ENCODE data around the gene ZC3HAV1. TPM values are rescaled to one million over a fixed set of nuclear protein-coding genes. Genes with fewer than 3 reads are reported as not detected.

The ZC3HAV1 gene
- 53.8 and 57.1 TPM in 2 replicates for total RNA-seq (2011; cell fraction: chromatin; rRNA removed; ENCODE audit: low replicate concordance)
- 29.0 and 32.2 TPM in 2 replicates for total RNA-seq (2011; cell fraction: nucleolus; rRNA removed)
- 34.5 and 41.2 TPM in 2 replicates for total RNA-seq (2011; cell fraction: nucleoplasm; rRNA removed)
- total RNA-seq (2014; rRNA removed), result 23.9 and 26.4 TPM in 2 replicates
- 34.0 TPM in 2 replicates for total RNA-seq (2014; rRNA removed; fragmentation: Illumina TruSeq; extraction: Trizol)
- total RNA-seq (2015; rRNA removed; fragmentation: Illumina TruSeq; extraction: Trizol), result 38.9 and 40.5 TPM in 2 replicates
- 33.0 and 33.8 TPM in 2 replicates for total RNA-seq (2021)
- 16.9 and 22.4 TPM in 2 replicates for polyA plus RNA-seq (2011; rRNA removed)
- polyA plus RNA-seq (2011; cell fraction: cytosol; rRNA removed), result 13.3 and 18.4 TPM in 2 replicates
- polyA plus RNA-seq (2011; cell fraction: nucleus; rRNA removed), result 12.9 and 17.7 TPM in 2 replicates
- 20.5 and 21.0 TPM in 2 replicates for polyA plus RNA-seq (2012)
- polyA plus RNA-seq (2014; fragmentation: Illumina TruSeq; extraction: Trizol), result 22.8 and 30.9 TPM in 2 replicates
- polyA plus RNA-seq (2014; fragmentation: Nextera tagmentation; extraction: Ambion mirVana), result 10 to 100 TPM; 11.9 to 13.4 TPM
- polyA plus RNA-seq (2014; rRNA removed), result 18.0 and 18.7 TPM in 2 replicates
- polyA minus RNA-seq (2011; rRNA and poly(A)+ RNA removed), result 29.5 and 40.3 TPM in 2 replicates
- polyA minus RNA-seq (2011; cell fraction: cytosol; rRNA and poly(A)+ RNA removed), result 24.2 and 28.1 TPM in 2 replicates
- 17.8 and 38.4 TPM in 2 replicates for polyA minus RNA-seq (2011; cell fraction: nucleus; rRNA and poly(A)+ RNA removed)
- Bru-seq, nascent RNA, result percentile 88 among the genes with signal in this experiment
- percentile 90 among the genes with signal in this experiment for BruChase-seq, experiment 1, labeled RNA remaining after a 2-hour chase
- BruChase-seq, experiment 2, labeled RNA remaining after a 6-hour chase, result percentile 93 among the genes with signal in this experiment
- long read RNA-seq, experiment 1, full-length matches to known transcripts, result 17 of 89 reads
- long read RNA-seq, experiment 1, partial matches to known transcripts, result 27 of 89 reads
- long read RNA-seq, experiment 1, other reads (novel, unspliced or antisense), result 45 of 89 reads
- long read RNA-seq, experiment 2, partial matches to known transcripts, result 4 of 19 reads
- long read RNA-seq, experiment 2, other reads (novel, unspliced or antisense), result 13 of 19 reads
- long read RNA-seq, experiment 3, full-length matches to known transcripts, result 9 of 34 reads
- long read RNA-seq, experiment 3, partial matches to known transcripts, result 3 of 34 reads
- long read RNA-seq, experiment 3, other reads (novel, unspliced or antisense), result 22 of 34 reads

DNA sequence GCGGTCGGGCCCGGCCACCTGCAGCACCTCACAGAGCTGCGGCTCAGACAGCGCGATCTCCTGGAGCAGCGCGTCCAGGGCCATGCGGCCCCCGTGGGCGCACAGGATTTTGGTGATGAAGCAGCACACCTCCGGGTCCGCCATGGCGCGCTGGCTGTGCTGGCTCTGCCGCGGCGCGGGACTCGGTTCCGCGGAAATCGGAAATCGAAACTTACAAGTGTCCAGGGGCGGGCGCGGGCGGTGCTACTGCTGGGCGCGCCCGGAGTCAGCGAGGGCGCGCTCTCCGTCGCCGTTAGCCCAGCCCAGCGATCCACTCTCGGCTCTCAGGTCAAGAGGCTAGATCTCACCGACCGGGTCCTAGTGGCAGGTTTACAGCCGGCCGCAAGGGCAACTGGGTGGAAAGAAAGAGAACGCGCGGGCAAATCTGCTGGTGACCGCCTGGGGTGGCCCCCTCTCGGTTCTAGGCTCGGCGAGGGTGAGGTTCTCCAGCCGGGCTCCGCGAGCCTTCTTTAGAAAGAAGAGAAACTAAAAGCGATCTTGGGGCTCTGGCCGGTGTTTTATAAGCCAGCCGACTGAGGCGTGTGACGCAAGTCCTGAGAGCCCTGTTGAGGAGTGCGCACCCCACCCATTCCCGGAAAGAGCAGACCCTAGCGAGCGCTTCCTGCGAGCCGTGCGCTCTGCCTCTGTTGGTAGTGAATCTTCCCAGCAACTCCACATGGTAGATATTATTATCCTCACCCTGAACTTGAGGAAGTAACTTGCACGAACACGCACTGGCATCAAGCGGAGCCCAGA lies at the start of gene ZC3HAV1:
Gene ZC3HAV1, minus strand, starts transcription at position 533 of the 795 bp plus-strand sequence. Its CDS starts 389 bp downstream, at position 144.
- DNase-seq (ENCODE audit: extremely low read depth in 1 of 4, low spot score in 3 of 4), result peak; percentile 85 to 94 (median 90)
- WGBS (ENCODE audit: insufficient coverage, low coverage, missing lambda C conversion rate), result 2% methylated on average over 68 of the region's 68 CpGs
- H4K20me1 ChIP-seq (replicated peaks; ENCODE audit: control insufficient read depth, insufficient read depth, low read length), result no peaks in the 10 kb centered on the region; the same call in 1 of the 2 replicates
- H3K4me2 ChIP-seq (ENCODE audit: insufficient read depth, low read length), result peak within 1 kb of the TSS; percentile 95
- H3K4me1 ChIP-seq (replicated peaks in 1 of 2; ENCODE audit: control insufficient read depth in 2 of 2, insufficient read depth in 2 of 2, low read length in 2 of 2), result peaks cover 19 to 44% of the 10 kb centered on the region in 2 experiments
- H3K27ac ChIP-seq (ENCODE audit: extremely low read depth, low read depth, low read length), result peak within 1 kb of the TSS; percentile 88
- H3K27me3 ChIP-seq (ENCODE audit: control insufficient read depth in 2 of 2, insufficient read depth in 2 of 2, low read length in 2 of 2), result no peaks in the 10 kb centered on the region
- CTCF ChIA-PET (ENCODE audit: low intra/inter-chr PET ratio), result interaction anchor here (0.7 kb wide), 1 partner anchor 10 kb away, joined by 3 read pairs; no protein-coding TSS in a partner anchor
- intact Hi-C loops (cut with micrococcal nuclease), result loop anchor here (2.0 to 5.0 kb wide), 4 partner anchors 15 to 231 kb away; partner anchors contain the start of genes FMC1 and UBN2
- H3K9me3 ChIP-seq (replicated peaks; ENCODE audit: control insufficient read depth, insufficient read depth, low read depth, low read length), result no peaks in the 10 kb centered on the region
- TSS peak; percentile 96 for BruUV-seq (replicated peaks)
- ATAC-seq, result peak; percentile 91
- FAIRE-seq, result peak; percentile 80
- H3K79me2 ChIP-seq (ENCODE audit: control insufficient read depth, insufficient read depth, low read length), result peaks cover 47% of the 10 kb centered on the region
- H3K4me3 ChIP-seq, result peak within 1 kb of the TSS; percentile 87
- no peaks in the 10 kb centered on the region for H3K9me1 ChIP-seq (ENCODE audit: control insufficient read depth, insufficient read depth, low read length)
- H2AFZ ChIP-seq (ENCODE audit: low read depth, low read length), result peak within 1 kb of the TSS; percentile 94
- H3K36me3 ChIP-seq (ENCODE audit: control insufficient read depth, insufficient read depth, low read length), result peaks cover 5% of the 10 kb centered on the region; the same call in 2 of the 3 replicates
- POLR2A ChIA-PET, result interaction anchor here (0.6 kb wide), 1 partner anchor 15 kb away, joined by 4 read pairs; no protein-coding TSS in a partner anchor
- in situ Hi-C loops (cut with MboI), result no loop called here
- H3K9ac ChIP-seq (ENCODE audit: insufficient read depth in 1 of 2, low read depth in 2 of 2, low read length in 2 of 2), result peak within 1 kb of the TSS; percentile 85 to 97
- TF ChIP-seq PPARD (CRISPR knock-in tag; IDR thresholded peaks at IDR 0.05) (no peak), ZNF165 (CRISPR knock-in tag; IDR thresholded peaks at IDR 0.05; ENCODE audit: borderline replicate concordance) (peak; percentile 9; the same call in 1 of the 2 replicates), GATAD2B (IDR thresholded peaks at IDR 0.05; ENCODE audit: borderline replicate concordance) (peak; percentile 38; the same call in 1 of the 2 replicates), BCOR (IDR thresholded peaks at IDR 0.05) (peak; percentile 87), HDAC6 (IDR thresholded peaks at IDR 0.05; ENCODE audit: low read depth, low read length) (peak; percentile 54; the same call in 1 of the 2 replicates)
- TF ChIP-seq, protein P1, sequence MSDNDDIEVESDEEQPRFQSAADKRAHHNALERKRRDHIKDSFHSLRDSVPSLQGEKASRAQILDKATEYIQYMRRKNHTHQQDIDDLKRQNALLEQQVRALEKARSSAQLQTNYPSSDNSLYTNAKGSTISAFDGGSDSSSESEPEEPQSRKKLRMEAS (CRISPR knock-in tag; IDR thresholded peaks at IDR 0.05), result peak; percentile 94
- TF ChIP-seq, protein P2, sequence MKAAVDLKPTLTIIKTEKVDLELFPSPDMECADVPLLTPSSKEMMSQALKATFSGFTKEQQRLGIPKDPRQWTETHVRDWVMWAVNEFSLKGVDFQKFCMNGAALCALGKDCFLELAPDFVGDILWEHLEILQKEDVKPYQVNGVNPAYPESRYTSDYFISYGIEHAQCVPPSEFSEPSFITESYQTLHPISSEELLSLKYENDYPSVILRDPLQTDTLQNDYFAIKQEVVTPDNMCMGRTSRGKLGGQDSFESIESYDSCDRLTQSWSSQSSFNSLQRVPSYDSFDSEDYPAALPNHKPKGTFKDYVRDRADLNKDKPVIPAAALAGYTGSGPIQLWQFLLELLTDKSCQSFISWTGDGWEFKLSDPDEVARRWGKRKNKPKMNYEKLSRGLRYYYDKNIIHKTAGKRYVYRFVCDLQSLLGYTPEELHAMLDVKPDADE (conservative IDR thresholded peaks at IDR 0.05; ENCODE audit: control insufficient read depth, low read depth, low read length), result peak; percentile 81; the same call in 1 of the 2 replicates

All from K562 (cell line).